HL-60 (cell line): Measurements from ENCODE around the gene SAMHD1.

Experiments
- CTCF ChIP-seq: IDR thresholded peaks from one replicate; pipeline ENCODE4 v1.5.1; 2011; ENCODE audit warnings: low read length, control low read depth, inconsistent platforms; ENCODE audit not compliant: insufficient read depth
- GABPA ChIP-seq: IDR thresholded peaks from 2 replicates; pipeline ENCODE4 v1.6.1; 2012; ENCODE audit warnings: low read depth

DNA sequence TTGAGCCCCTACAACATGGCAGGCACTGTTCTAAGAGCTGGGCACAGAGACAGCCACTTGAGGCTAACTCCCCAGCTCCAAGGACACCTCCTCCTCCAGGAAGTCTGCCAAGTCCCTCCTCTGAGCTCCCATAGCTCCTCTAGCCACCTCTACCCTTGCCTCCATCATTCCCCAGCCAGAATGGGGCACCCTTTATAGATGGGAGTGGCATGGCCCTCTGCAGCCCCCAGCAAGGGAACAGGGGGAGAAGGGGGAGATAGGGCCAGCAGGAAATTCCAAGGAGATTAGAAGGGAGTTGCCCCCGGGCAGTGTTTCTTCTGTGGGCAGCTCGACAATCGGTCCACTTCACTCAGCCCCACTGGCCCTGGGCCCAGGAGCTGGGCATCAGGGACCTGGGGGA, 95.3 kb downstream of the SAMHD1 start:
- no peak for TF ChIP-seq CTCF
- TF ChIP-seq GABPA, result no peak
